Adrenal gland (tissue), 12 donors: Measurements from ENCODE around the gene LEPROT. TPM values are rescaled to one million over a fixed set of nuclear protein-coding genes. Genes with fewer than 3 reads are reported as not detected.

Experiments
- DNase-seq, 7 donors: peaks; one replicate each; pipeline ENCODE4 v3.0.0-alpha.2; 2019 to 2020
- H3K27ac ChIP-seq, 5 donors: fragments of 200-600 bp; sonication (generic) in 4 of 5; 1 replicate in 3 of 5; 2 replicates in 2 of 5; pipeline versions ENCODE4 v1.5.1 to v1.8.0; 2016 to 2020; ENCODE audit warnings: mild to moderate bottlenecking in 1 of 5
- H3K27me3 ChIP-seq: fragments of 200-600 bp; 2 replicates; pipeline ENCODE4 v1.8.0; 2021
- H3K36me3 ChIP-seq, 2 donors: fragments of 200-600 bp; replicated peaks in 1 of 2; 1 replicate in 1 of 2; 2 replicates in 1 of 2; pipeline versions ENCODE4 v1.5.1 to v1.8.0; 2018 to 2022
- H3K4me1 ChIP-seq, 2 donors: fragments of 200-600 bp; replicated peaks in 1 of 2; 1 replicate in 1 of 2; 2 replicates in 1 of 2; pipeline versions ENCODE4 v1.5.1 to v1.8.0; 2018 to 2021
- H3K4me3 ChIP-seq, 4 donors: fragments of 200-600 bp; sonication (generic) in 3 of 4; one replicate each; pipeline ENCODE4 v1.5.1; 2016 to 2018
- H3K9me3 ChIP-seq, 3 donors: fragments of 200-600 bp; sonication (generic) in 1 of 3; replicated peaks in 1 of 3; 1 replicate in 2 of 3; 2 replicates in 1 of 3; pipeline versions ENCODE4 v1.5.1 to v1.8.0; 2016 to 2021
- POLR2A ChIP-seq, 2 donors: fragments of 450-650 bp; IDR thresholded peaks; one replicate each; pipeline ENCODE4 v1.6.1; 2017; ENCODE audit warnings: antibody characterized with exemption in 2 of 2, mild to moderate bottlenecking in 2 of 2, moderate library complexity in 1 of 2
- WGBS, 4 donors: extraction: QIAGEN DNeasy Blood & Tissue Kit in 2 of 4; methylation state at CpG; one replicate each; pipeline versions ENCODE4 v1.1.5 to v1.1.7; 2013 to 2017; 5-methylcytosine and 5-hydroxymethylcytosine counted together
- intact Hi-C, 2 donors: fragments of 100-400 bp; cut with DNase I; formaldehyde crosslinking; loops; one replicate each; pipeline versions ENCODE4 v1.14.1 to v1.15.0; 2022 to 2023
- polyA plus RNA-seq, 3 donors: library from polyadenylated mRNA; stranded (reverse); fragments of 200-250 nt in 2 of 3; fragments of 350-450 nt in 1 of 3; fragmentation: Illumina TruSeq in 1 of 3; extraction: RNeasy Lipid Tissue Mini Kit (QIAGEN cat#74804) in 1 of 3; gene quantifications; one replicate each; pipeline ENCODE4 v1.2.3, GENCODE V29; 2013 to 2014
- total RNA-seq, 9 donors: library from RNA; depleted of rRNA in 4 of 9; stranded (reverse); fragments of >200 nt in 4 of 9; fragments of 120-200 nt in 1 of 9; fragmentation: NEBNext Ultra II Directional in 1 of 9; extraction: Animal tissue kit (Norgen Biotek cat#: 25700) in 1 of 9; gene quantifications; one replicate each; pipeline versions ENCODE4 v1.1.0 to v1.2.4, GENCODE V29; 2013 to 2023
- TF ChIP-seq, protein P1 (sequence below), 6 experiments: fragments of 450-650 bp in 4 of 6; fragments of 200-600 bp in 2 of 6; sonication (generic) in 1 of 6; IDR thresholded peaks; 1 replicate in 5 of 6; 2 replicates in 1 of 6; pipeline versions ENCODE4 v1.5.1 to v1.8.0; 2016 to 2021; ENCODE audit warnings: antibody characterized with exemption in 6 of 6, mild to moderate bottlenecking in 2 of 6, moderate library complexity in 1 of 6
- donor health status: healthy with polysubstance abuse.
- donor health status: Bipolar disorder and iron deficiency.
- donor health status: DM: yes; HTN: yes; CAD: no.
- donor health status: DM: no; HTN: no; CAD: no.
- donor health status: DM: no; HTN: no; CAD: no.
- donor health status: DM: yes; HTN: yes; CAD: no.

The LEPROT gene
- total and polyA plus RNA-seq, 12 donors = 35.4 to 155 (median 93.1) TPM

DNA sequence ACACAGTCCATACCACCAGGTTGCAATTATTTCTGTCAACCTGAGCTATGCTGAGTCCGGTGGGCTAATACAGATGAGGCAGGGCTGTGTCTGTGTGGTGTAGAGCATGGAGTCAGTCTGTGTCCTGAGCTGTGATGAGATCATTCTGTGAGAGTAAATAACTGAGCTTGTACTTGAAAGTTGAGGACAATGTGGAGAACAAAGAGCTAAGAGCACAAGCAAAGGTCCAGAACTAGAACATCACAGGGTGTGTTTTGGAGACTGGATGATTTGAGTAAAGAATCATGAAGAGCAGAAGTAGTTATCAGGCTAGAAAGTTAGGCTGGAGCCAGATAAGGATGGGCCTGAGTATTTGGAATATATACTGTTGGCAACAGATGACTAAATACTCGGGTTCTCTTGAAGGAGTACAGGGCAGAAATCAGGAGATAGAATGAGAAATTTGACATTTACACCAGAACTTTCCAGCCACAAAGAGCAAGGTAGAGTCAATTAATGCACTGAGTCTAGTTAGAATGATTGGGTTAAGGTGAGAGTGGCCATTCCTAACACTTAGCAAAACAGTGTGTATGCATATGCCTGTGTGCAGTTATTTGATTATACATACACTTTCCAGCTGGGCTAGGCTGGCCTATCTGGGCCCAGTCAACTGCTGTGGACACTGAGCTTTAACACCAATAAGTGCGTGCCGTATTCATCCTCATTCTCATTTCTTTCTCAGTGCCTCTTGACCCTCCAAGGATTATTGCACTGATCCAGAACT is 48.8 kb downstream of the LEPROT start:
- TF ChIP-seq, protein P1, sequence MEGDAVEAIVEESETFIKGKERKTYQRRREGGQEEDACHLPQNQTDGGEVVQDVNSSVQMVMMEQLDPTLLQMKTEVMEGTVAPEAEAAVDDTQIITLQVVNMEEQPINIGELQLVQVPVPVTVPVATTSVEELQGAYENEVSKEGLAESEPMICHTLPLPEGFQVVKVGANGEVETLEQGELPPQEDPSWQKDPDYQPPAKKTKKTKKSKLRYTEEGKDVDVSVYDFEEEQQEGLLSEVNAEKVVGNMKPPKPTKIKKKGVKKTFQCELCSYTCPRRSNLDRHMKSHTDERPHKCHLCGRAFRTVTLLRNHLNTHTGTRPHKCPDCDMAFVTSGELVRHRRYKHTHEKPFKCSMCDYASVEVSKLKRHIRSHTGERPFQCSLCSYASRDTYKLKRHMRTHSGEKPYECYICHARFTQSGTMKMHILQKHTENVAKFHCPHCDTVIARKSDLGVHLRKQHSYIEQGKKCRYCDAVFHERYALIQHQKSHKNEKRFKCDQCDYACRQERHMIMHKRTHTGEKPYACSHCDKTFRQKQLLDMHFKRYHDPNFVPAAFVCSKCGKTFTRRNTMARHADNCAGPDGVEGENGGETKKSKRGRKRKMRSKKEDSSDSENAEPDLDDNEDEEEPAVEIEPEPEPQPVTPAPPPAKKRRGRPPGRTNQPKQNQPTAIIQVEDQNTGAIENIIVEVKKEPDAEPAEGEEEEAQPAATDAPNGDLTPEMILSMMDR (IDR thresholded peaks at IDR 0.05) = no peak
- no peak for TF ChIP-seq POLR2A (IDR thresholded peaks at IDR 0.05)
- no peak overlapping the region for H3K27ac ChIP-seq
- H3K36me3 ChIP-seq = no peaks in the 10 kb centered on the region
- 64 to 89% (median 73%) methylated on average over 4 of the region's 4 CpGs for WGBS, 4 donors
- DNase-seq = no peak
- no peaks in the 10 kb centered on the region for H3K9me3 ChIP-seq
- no peak overlapping the region for H3K4me3 ChIP-seq
- no peaks in the 10 kb centered on the region for H3K4me1 ChIP-seq
- intact Hi-C loops = no loop called here
- H3K27me3 ChIP-seq = no peaks in the 10 kb centered on the region

DNA sequence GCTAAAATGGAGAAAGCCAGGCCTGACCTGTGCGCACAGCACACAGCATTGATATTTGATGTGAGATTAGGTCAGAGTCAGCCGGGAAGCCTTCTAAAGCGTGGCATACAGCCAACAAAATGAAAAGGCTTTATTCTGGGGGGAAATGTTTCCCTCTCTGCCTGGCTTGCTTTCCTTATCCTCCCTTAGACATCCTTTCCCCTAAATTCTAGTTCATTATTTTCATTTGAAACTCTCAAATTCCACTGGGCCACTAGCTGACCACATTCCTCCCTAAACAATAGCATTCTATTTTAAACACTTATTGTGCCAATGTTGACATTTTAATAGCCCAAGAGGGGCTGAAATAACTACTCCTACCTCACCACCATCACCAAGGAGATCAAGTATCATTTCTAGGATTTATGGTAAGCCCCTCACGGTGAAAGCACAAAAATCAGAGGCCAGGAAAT is 49.4 kb downstream of the LEPROT start:
- Histone ChIP-seq H3K27ac (no peak overlapping the region), H3K4me1 (no peaks in the 10 kb centered on the region), H3K36me3 (no peaks in the 10 kb centered on the region), H3K27me3 (no peaks in the 10 kb centered on the region), H3K4me3 (no peak overlapping the region), H3K9me3 (no peaks in the 10 kb centered on the region)
- TF ChIP-seq, protein P1 (IDR thresholded peaks at IDR 0.05) = no peak
- no peak for TF ChIP-seq POLR2A (IDR thresholded peaks at IDR 0.05)
- intact Hi-C loops = no loop called here
- DNase-seq = no peak
- WGBS, 4 donors = 63 to 88% (median 77%) methylated on average over 4 of the region's 4 CpGs

DNA sequence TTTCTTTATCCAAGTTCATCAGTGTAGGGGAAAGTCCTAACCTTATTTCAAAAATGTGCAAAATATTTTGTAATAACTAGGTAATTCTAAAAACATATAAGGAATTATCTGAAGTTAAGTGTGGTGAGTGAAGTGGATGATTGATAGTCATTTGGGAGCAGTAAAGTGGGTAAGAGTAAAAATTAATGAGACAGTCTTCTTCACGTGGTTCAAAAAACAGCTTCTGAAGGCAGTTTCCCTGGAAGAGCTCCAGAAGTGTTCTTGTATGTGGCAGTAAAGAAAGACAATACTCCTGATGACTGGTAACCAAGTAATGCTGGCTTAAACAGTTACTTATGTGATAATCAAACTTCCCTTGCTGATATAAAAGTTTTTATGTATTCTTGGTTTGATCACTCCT is 50.3 kb downstream of the LEPROT start:
- Histone ChIP-seq H3K4me1 (no peaks in the 10 kb centered on the region), H3K36me3 (no peaks in the 10 kb centered on the region), H3K4me3 (no peak overlapping the region), H3K27me3 (no peaks in the 10 kb centered on the region), H3K9me3 (no peaks in the 10 kb centered on the region), H3K27ac (no peak overlapping the region)
- intact Hi-C loops = no loop called here
- TF ChIP-seq, protein P1 (IDR thresholded peaks at IDR 0.05) = no peak
- TF ChIP-seq POLR2A (IDR thresholded peaks at IDR 0.05) = no peak
- DNase-seq = no peak
- 44 to 74% (median 64%) methylated on average over 1 of the region's 1 CpG for WGBS, 4 donors

DNA sequence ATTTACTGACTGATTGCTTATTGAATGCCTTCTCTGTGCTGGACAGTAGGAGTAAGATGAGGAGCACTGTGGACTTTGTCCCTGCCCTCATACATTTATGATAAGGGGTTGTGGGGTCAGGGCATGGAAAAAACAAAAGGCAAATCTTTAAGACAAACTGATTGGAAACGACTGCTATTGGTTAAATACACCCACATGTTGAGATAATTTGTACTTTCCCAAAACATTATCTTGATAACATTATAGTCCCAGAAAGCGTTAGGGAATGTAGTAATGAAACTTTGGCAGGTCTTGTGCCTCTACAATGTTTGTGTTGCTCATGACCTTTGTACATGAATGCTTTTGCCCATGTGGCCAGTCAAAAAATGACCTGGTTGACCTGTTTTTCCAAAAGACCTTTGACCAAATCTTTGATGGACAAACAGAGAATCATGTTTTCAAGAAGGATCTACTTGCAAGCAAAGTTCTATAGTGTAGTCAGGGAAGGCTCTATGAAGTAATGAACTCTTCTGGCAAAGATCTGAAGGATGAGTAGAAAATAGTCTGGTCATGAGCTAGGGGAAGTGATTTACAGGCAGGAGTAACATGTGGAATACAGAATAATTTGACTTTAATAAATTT is 50.9 kb downstream of the LEPROT start:
- no peaks in the 10 kb centered on the region for H3K9me3 ChIP-seq
- no peak overlapping the region for H3K27ac ChIP-seq
- H3K4me3 ChIP-seq = no peak overlapping the region
- no peak for DNase-seq
- 37 to 62% (median 45%) methylated on average over 2 of the region's 2 CpGs for WGBS, 4 donors
- TF ChIP-seq, protein P1 (IDR thresholded peaks at IDR 0.05) = no peak
- no peak for TF ChIP-seq POLR2A (IDR thresholded peaks at IDR 0.05)
- no peaks in the 10 kb centered on the region for H3K27me3 ChIP-seq
- intact Hi-C loops = no loop called here
- H3K36me3 ChIP-seq = no peaks in the 10 kb centered on the region
- no peaks in the 10 kb centered on the region for H3K4me1 ChIP-seq
